Mucosa of descending colon (tissue), 3 donors: ENCODE results near the gene HRCT1. TPM values are rescaled to one million over a fixed set of nuclear protein-coding genes. Genes with fewer than 3 reads are reported as not detected.
"Not testable (repeated sequence)": the region's sequence is repeated elsewhere in the genome, so short reads cannot be mapped to it uniquely, and the experiment has no call there.

ENCODE experiments used
- ATAC-seq: fragments of 200-7000 bp; cut with Tn5 transposase; one replicate; pipeline ENCODE4 v1.9.1; 2020; ENCODE audit warnings: mild to moderate bottlenecking, moderate library complexity
- DNase-seq, 3 donors: peaks; one replicate each; pipeline ENCODE4 v3.0.0-alpha.2; 2020
- H3K36me3 ChIP-seq: fragments of 200-600 bp; one replicate; pipeline ENCODE4 v1.8.0; 2021; ENCODE audit warnings: low read depth, mild to moderate bottlenecking
- H3K4me1 ChIP-seq: fragments of 200-600 bp; one replicate; pipeline ENCODE4 v1.8.0; 2021; ENCODE audit warnings: low read depth, mild to moderate bottlenecking
- H3K4me3 ChIP-seq: fragments of 200-600 bp; one replicate; pipeline ENCODE4 v1.8.0; 2021; ENCODE audit warnings: mild to moderate bottlenecking
- H3K9me3 ChIP-seq: fragments of 200-600 bp; one replicate; pipeline ENCODE4 v1.8.0; 2021; ENCODE audit warnings: mild to moderate bottlenecking
- intact Hi-C, 2 donors: fragments of 100-400 bp; cut with DNase I in 1 of 2; cut with micrococcal nuclease in 1 of 2; formaldehyde crosslinking; loops; one replicate each; pipeline versions ENCODE4 v1.11.0 to v1.11.1; 2022; cut with DNase I, micrococcal nuclease
- total RNA-seq, 3 donors: library from RNA; stranded (reverse); fragmentation: NEBNext Ultra II Directional in 2 of 3; extraction: Animal tissue kit (Norgen Biotek cat#: 25700) in 2 of 3; gene quantifications; one replicate each; pipeline versions ENCODE4 v1.2.1 to v1.2.4, GENCODE V29; 2021 to 2023
- TF ChIP-seq, protein P1 (sequence below): fragments of 200-600 bp; IDR thresholded peaks from one replicate; pipeline ENCODE4 v1.8.0; 2022; ENCODE audit warnings: antibody characterized with exemption, mild to moderate bottlenecking
- donor health status: DM: no; HTN: no; CAD: no; lungs with moderate emphysema.
- donor health status: DM: no; HTN: no; CAD: no.
- donor health status: DM: no; HTN: yes; CAD: no.

Gene HRCT1
- total RNA-seq, 3 donors from 2014 or later = 24.8 to 161 (median 82.1) TPM

DNA sequence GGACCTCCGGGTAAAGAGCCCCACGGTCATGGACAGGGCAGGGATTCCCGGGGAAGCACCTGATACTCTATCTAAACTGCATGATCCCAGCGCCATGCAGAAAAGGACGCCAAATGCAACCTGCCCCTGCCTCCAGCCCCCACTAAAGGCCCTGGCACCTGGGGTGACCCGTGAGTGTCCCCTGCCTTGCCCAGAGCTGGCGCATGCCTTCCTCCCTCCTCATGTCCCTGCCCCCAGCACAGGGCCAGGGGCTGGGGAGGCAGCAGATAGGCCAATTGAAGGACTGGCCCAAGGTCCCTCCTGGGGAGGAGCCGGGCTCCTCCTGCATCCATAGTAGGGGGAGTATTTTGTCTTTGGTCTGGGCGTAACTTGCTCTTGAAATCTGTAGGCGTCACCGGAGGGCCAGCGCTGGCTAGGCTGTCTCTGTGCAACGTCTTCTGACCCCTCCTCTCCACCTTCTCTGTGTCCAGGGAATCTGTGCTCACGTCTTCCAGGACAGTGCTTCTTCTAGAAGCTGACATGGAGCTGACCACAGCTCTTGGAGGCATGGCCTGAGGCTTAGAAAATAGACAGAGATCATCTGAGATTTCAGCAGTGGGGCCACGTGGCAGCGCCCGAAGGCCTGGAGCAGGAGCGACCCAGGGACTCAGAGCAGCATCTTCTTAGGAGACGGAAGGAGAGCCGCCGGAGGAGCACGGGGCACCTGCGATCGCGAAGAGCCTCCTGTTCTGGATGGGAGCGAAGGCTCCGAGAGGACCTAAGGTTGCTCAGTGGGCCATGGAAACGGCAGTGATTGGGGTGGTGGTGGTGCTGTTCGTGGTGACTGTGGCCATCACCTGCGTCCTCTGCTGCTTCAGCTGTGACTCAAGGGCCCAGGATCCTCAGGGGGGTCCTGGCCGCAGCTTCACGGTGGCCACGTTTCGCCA lies 3.9 kb downstream of the HRCT1 start:
- Histone ChIP-seq H3K4me3 (no peak overlapping the region), H3K4me1 (peaks cover 61% of the 10 kb centered on the region), H3K36me3 (no peaks in the 10 kb centered on the region), H3K9me3 (no peaks in the 10 kb centered on the region)
- ATAC-seq (no peak), DNase-seq (peak in 1 of 3 donors; percentile 57)
- TF ChIP-seq, protein P1, sequence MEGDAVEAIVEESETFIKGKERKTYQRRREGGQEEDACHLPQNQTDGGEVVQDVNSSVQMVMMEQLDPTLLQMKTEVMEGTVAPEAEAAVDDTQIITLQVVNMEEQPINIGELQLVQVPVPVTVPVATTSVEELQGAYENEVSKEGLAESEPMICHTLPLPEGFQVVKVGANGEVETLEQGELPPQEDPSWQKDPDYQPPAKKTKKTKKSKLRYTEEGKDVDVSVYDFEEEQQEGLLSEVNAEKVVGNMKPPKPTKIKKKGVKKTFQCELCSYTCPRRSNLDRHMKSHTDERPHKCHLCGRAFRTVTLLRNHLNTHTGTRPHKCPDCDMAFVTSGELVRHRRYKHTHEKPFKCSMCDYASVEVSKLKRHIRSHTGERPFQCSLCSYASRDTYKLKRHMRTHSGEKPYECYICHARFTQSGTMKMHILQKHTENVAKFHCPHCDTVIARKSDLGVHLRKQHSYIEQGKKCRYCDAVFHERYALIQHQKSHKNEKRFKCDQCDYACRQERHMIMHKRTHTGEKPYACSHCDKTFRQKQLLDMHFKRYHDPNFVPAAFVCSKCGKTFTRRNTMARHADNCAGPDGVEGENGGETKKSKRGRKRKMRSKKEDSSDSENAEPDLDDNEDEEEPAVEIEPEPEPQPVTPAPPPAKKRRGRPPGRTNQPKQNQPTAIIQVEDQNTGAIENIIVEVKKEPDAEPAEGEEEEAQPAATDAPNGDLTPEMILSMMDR = no peak
- intact Hi-C loops = loop anchor here in 1 of 2 donors (5.0 kb wide), 1 partner anchor 37 kb away; no protein-coding TSS in a partner anchor

DNA sequence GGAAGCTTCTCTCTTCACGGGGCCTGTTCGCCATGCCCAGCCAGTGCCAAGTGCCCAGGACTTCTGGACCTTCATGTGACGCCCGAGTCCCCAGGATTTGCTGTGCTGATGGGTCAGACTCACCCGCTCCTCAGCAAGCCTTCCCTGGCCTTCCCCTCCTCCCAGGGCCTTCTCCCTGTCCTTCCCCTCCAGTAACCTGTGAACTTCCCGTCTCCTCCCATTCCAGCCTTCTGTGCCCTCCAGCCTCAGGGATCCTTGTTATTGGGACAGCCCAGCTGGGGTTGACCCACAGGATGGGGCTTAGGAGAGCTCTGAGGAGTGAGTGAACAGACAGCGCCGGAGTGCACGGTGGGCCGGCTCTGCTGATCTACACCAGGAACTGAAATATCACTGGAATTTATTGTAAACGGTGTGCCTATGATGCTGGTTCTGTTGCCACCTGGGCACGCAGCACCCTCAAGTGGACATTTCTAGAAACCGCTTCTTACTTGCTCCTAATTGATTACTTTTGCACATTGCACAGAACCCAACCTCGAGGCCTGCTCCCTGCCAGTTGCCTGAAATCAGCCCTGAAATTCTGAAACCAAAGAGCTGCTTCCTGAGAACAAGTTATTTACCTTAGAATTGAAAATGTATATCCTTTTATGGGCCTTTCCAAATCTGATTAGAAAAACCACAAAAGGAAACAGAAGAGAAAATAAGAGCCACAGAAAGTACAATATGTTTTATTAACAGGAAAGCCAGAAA lies 4.8 kb downstream of the HRCT1 start:
- intact Hi-C loops = no loop called here
- TF ChIP-seq, protein P1 = peak; percentile 44
- no peaks in the 10 kb centered on the region for H3K9me3 ChIP-seq
- peaks cover 62% of the 10 kb centered on the region for H3K4me1 ChIP-seq
- no peaks in the 10 kb centered on the region for H3K36me3 ChIP-seq
- no peak overlapping the region for H3K4me3 ChIP-seq
- peak; percentile 41 for ATAC-seq
- peak; percentile 74 to 82 (median 74) for DNase-seq

DNA sequence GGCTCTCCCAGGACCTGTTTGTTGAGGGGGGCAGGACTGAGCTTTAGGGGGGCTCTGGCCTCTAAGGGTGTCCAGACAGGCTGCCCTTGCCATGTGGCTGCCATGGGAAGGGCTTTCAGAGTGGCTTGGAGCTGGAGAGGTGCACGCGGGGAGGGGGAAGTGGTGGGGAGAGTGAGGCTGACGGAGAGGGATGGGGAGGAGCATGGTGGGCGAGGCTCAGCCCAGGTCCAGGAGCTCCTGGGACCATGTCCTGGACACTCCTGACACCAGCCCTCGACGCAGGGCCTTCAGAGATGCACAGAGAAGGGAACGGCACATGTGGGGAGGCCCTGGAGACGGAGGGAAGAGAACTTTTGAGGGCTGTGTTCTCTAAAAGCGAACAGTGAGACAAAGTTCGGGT lies 5.7 kb downstream of the HRCT1 start:
- Histone ChIP-seq H3K36me3 (no peaks in the 10 kb centered on the region), H3K9me3 (no peaks in the 10 kb centered on the region), H3K4me3 (no peak overlapping the region), H3K4me1 (peaks cover 61% of the 10 kb centered on the region)
- no peak for ATAC-seq
- TF ChIP-seq, protein P1 = no peak
- intact Hi-C loops = no loop called here
- DNase-seq = peak in 1 of 3 donors; percentile 55

DNA sequence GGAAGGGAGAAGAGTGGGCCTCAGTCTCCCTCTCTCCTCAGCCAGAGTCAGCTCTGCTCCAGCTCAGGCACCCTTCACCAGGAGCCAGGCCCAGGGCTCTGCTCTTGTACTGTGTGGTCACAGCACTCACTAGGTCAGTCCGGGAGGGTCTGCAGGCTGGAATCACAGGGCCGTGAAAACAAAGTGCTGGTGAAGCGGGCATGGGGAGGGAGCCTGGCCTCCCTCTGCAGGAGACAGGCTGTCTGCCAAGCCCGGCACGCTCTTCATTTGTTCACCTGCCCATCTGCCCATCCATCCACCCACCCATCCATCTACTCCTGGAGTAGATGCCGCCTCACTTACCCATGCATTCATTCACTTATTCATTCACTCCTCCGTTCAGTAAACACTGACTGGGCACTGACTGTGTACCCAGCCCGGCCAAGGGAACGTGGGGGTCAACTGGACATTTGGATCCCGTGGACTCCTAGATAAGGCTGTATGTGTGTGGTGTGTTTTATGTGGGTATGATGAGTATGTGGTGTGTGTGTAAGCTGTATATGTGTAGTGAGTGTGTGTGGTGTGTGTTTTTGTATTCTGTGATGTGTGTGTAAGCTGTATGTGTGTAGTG lies 6.9 kb downstream of the HRCT1 start:
- no peak for ATAC-seq
- no peaks in the 10 kb centered on the region for H3K36me3 ChIP-seq
- no peak overlapping the region for H3K4me3 ChIP-seq
- no peaks in the 10 kb centered on the region for H3K9me3 ChIP-seq
- TF ChIP-seq, protein P1 = no peak
- intact Hi-C loops = no loop called here
- H3K4me1 ChIP-seq = peaks cover 58% of the 10 kb centered on the region
- no peak for DNase-seq

DNA sequence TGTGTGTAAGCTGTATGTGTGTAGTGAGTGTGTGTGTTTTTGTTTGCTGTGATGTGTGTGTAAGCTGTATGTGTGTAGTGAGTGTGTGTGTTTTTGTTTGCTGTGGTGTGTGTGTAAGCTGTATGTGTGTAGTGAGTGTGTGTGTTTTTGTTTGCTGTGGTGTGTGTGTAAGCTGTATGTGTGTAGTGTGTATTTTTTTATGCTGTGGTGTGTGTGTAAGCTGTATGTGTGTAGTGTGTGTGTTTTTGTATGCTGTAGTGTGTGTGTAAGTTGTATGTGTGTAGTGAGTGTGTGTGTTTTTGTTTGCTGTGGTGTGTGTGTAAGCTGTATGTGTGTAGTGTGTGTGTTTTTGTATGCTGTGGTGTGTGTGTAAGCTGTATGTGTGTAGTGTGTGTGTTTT lies 7.4 kb downstream of the HRCT1 start:
- H3K4me3 ChIP-seq, intact Hi-C loops, DNase-seq, H3K36me3 ChIP-seq, H3K9me3 ChIP-seq, ATAC-seq: not testable (repeated sequence)
- peaks cover 54% of the 10 kb centered on the region for H3K4me1 ChIP-seq
